Fibroblast of pulmonary artery (primary cell): ENCODE data around the gene CFAP70.
"Not testable (repeated sequence)": the region's sequence is repeated elsewhere in the genome, so short reads cannot be mapped to it uniquely, and the experiment has no call there.

ENCODE experiments used
- DNase-seq: peaks from one replicate; pipeline ENCODE4 v3.0.0-alpha.2; 2010; ENCODE audit warnings: low read depth
- H3K4me3 ChIP-seq: replicated peaks from 2 replicates; pipeline ENCODE4 v1.5.1; 2011; ENCODE audit warnings: low read depth, mild to moderate bottlenecking, control low read depth, low read length, moderate library complexity
- CTCF ChIP-seq: IDR thresholded peaks from 2 replicates; pipeline ENCODE4 v1.5.1; 2011; ENCODE audit warnings: mild to moderate bottlenecking, control low read depth, low read length, inconsistent platforms; ENCODE audit errors: missing control alignments

CFAP70 gene

GRCh38 chr10:73401636-73402035 is 43.0 kb upstream of the CFAP70 start:
- no peak overlapping the region for H3K4me3 ChIP-seq
- DNase-seq, result no peak

GRCh38 chr10:73399063-73399462 is 40.4 kb upstream of the CFAP70 start:
- TF ChIP-seq CTCF, result no peak
- DNase-seq, result no peak
- no peak overlapping the region for H3K4me3 ChIP-seq

More at GRCh38 chr10:73401636-73402035, 43.0 kb upstream of the CFAP70 start:
- TF ChIP-seq CTCF, result no peak

GRCh38 chr10:73398024-73398423 is 39.4 kb upstream of the CFAP70 start:
- TF ChIP-seq CTCF, result peak; percentile 9
- H3K4me3 ChIP-seq, result no peak overlapping the region
- no peak for DNase-seq

- H3K4me3 ChIP-seq, DNase-seq: not testable (repeated sequence)
These were observed 35.7 kb upstream of the CFAP70 start for GRCh38 chr10:73394325-73394724.

- DNase-seq, result no peak
- H3K4me3 ChIP-seq, result no peak overlapping the region
- no peak for TF ChIP-seq CTCF
These were observed 29.6 kb upstream of the CFAP70 start for GRCh38 chr10:73388228-73388627.

GRCh38 chr10:73386583-73386982 is 27.9 kb upstream of the CFAP70 start:
- TF ChIP-seq CTCF, result no peak
- no peak overlapping the region for H3K4me3 ChIP-seq
- no peak for DNase-seq

- H3K4me3 ChIP-seq, result no peak overlapping the region
- no peak for DNase-seq
- no peak for TF ChIP-seq CTCF
These were observed 20.5 kb upstream of the CFAP70 start for GRCh38 chr10:73379064-73379748.
